Activated CD4-positive, CD25-positive, alpha-beta regulatory T cell treated with anti-CD3 and anti-CD28 coated beads, Interleukin-2, amount 50 U/mL, for 72 hours (primary cell): ENCODE data around the gene ABHD17C.
"Not testable (repeated sequence)": the region's sequence is repeated elsewhere in the genome, so short reads cannot be mapped to it uniquely, and the experiment has no call there.

Experiments
- DNase-seq: peaks from one replicate; pipeline ENCODE4 v3.0.0; 2021

The ABHD17C gene

DNA sequence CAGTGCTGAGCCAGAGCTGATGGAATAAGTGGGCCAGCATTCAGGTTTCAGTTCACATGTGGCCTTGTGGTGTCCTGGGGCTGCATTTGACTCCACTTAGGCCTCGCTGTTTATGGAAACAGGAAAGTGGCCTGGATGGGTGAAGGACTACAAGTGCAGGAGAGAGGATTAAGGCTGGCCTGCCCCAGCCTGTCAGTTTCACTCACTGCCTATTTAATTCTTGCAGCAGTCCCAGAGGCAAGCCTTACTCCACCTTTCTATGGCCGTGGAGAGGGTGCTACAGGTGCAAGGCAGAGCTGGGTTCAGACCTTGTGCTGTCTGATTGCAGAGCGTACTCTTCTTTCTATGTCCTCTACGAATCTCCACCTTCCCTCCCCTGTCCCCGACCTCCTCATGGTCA is 37.7 kb downstream of the ABHD17C start:
- DNase-seq, result no peak

DNA sequence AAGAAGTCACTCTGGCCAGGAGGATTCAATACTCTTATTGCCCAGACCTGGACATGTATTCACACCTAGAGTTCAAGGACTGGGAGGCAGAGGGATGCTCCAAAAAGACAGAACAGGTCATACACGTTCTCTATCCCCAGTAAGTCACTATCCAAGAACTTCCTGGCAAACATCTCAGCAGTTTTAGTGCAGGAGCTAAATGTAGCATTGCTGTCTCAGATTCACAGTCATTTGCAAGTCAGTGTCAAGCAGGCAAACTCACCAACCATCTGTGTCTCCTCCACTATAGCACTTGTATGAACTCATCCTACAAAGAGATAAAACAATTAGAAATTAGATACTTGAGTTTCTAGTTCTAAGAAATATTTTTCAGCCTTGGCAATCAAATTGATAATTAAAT is 38.4 kb downstream of the ABHD17C start:
- DNase-seq, result no peak

DNA sequence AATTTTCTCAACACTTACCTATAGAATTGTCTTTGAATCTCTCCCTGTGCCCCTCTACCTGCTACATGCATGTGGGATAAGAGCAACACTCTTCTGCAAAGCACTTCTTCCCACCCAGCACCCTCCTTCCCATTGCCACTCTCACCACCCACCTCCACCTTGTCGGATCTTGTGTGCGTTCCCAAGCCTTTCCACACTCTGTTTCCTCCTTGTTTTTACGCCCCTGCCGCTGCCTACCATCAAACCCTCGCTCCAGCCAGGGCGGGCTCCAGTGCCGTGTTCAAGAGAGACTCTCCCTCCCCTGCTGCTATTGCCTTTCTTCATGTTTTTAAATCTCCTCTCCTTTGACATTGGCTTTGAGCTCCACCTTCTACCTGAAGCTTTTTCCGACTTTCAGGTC is 40.2 kb downstream of the ABHD17C start:
- no peak for DNase-seq

DNA sequence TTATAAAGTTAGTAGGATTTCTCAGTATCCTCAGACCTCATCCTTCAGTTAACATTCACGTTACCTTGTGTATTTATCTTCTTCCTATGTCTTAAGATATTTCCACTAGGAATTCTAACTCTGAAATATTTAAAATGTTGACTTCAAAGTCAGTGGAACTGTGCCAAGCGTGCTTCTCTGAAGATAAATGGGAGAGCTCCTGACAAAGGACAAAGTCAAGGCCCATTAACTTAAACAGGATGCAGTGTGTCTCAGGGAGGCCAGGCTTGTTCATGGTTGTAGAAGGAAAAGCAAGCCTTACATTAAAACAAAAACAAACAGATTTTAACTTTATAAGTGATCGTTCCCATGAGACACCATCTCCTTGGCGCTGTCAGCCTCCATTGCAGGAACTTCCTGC is 41.5 kb downstream of the ABHD17C start:
- no peak for DNase-seq

DNA sequence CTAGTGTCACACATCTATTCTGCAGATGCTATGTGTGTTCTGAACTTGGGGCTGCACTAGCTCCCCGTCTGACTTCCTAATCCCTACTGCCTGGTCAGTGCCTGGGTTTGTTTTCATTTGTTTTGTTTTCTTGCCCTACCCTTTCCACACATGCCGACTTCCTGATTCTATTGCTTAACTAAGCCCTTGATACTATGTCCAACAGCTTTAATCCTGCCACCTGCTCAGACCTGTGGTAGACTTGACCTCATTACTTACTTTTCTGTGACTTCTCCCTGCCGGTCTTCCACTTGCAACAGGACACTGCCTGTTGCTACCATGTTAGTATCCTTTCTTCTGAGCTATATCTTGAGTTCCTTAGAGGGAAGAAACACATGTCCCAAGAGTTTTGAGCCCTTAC is 44.8 kb downstream of the ABHD17C start:
- DNase-seq, result no peak

DNA sequence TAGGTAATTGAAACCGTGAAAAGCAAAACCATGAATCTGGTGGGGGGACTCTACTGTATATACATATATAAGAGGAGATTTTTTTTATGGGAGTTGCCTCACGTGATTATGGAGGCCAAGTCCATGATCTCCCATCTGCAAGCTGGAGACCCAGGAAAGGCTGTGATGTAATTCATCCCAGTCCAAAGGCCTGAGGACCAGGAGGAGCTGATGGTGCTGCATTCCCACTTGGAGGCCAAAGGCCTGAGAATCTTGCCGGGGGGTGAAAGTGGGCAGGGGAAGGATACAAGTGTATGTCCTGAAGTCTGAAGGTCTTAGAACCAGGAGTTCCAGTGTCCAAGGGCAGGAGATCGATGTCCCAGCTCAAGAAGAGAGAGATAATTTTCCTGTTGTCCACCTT is 47.0 kb downstream of the ABHD17C start:
- no peak for DNase-seq

DNA sequence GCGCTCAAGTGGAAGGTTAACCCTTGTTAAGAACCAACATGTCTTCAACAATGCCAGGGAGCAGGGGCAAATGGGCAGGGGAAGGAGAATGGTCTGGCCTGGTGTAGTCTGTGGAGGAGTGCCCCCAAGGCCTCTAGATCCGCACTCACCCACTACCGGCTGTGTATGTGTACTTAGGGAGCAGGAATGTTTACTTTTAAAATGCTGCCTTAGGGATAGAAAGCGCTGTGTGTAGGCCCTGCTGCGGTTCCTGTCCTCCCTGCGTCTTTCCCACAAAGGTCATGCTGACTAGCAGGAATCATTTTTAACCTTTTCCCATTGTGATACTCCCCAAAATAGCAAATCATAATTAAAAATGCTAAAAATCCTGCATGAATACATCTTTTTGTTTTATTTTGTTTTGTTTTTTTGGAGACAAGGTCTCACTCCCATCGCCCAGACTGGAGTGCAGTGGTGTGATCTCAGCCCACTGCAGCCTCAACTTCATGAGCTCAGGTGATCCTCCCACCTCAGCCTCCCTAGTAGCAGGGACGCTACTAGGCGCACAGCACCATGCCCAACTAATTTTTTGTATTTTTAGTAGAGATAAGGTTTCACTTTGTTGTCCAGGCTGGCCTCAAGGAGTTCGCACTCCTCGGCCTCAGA is 48.2 kb downstream of the ABHD17C start:
- no peak for DNase-seq

DNA sequence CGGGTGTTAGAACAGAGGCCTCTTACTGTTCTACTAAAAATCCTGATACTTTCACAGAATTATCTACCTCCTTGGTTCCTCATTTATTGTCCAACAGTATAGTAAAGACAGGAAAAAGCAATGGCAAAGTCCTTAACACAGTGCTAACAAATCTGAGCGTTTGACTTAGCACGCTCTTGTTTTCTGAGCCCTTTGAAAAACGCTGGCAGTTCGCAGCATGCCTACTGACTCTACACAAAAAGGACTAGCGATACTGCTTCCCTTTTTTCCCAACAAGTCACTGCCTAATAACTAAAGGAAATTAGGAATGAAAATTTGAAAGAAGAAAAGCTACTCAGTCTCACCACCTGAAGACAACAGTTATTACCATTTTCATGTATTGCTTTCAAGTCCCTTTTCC is 49.3 kb downstream of the ABHD17C start:
- no peak for DNase-seq

DNA sequence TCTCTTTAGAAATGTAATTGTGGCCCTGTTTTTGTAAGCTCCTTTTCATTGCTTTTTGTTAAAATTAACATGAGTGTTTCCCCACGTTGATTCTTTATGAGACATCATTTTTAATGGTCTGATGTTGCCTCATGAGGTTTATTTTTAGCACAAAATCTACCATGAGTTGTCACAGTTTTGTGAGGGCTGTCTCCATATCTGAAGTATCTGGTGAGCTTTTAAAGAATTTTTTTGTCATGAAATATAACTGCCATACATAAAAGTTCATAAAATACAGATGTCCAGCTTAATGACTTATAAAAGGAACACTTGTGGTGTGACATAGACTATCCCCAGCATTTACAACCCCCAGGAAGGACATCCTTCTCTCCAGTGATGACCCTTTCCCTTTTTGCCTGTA is 49.7 kb downstream of the ABHD17C start:
- no peak for DNase-seq

DNA sequence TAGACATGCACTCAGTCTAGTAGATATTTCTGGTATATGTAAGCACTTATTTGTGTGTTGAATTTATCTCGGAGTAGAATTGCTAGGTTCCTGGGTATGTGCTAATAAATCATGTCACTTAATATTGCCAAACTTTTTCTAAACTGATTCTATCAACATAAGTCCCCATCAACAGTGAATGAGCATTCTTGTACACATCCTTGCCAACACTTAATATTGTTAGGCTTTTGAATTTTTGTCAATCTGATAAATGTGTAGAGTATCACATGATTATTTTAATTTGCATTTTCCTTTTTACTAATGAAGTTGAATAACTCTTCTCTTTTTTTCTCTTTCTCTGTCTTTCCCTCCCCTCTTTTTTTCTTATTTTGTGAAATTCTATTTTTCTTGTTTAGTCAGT is 50.8 kb downstream of the ABHD17C start:
- no peak for DNase-seq

DNA sequence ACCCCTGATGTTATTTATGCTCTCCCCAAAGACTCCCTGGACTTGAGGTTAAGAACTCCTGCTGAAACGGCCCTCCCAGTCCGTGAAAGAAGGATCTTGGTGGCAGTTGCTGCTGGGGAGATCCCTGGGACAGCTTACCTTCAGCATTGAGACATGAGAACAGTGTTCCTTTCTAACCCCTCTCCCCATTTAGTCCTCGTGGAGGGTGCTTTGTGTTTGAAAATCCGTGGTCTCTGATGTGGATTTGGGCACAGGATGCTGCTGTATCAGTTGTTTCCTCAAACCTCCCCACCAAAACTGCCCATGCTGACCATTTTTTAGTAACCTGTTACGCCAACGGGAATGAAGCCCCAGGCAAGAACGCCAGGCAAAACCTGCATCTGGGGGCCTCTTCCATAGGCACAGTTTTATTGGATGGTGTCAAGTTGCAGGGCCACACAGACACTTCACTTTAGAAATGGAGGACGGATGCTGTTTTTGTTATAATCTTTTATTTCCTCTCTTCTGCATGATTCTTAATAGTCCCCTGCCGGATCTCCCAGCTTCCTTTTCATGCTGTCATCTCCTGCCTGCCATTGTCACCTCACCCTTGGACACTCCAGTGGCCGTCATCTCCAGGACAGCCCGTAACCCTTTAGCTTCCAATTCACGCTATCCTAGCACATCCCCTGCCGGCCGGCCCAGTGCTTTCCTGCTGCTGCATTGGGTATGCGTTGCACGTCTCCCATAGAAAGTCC is 52.4 kb downstream of the ABHD17C start:
- DNase-seq, result no peak

DNA sequence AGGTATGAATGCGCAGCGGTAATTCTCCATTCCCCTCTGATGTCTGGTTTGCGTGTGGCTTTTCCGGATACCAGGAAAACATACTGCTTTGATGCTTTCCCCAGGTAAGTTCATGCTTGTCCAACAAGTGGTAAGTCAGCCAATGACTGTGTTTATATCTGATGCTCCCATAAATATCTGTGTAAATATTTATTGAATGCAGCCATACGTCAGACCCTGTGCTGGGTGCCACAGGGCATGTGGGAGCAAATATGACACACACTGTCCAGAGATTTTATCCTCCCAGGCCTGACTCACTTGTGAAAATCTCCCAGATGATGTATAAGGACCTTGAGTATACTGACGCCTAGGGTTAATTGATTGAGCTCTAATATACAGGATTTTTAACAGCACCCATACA is 54.5 kb downstream of the ABHD17C start:
- no peak for DNase-seq

DNA sequence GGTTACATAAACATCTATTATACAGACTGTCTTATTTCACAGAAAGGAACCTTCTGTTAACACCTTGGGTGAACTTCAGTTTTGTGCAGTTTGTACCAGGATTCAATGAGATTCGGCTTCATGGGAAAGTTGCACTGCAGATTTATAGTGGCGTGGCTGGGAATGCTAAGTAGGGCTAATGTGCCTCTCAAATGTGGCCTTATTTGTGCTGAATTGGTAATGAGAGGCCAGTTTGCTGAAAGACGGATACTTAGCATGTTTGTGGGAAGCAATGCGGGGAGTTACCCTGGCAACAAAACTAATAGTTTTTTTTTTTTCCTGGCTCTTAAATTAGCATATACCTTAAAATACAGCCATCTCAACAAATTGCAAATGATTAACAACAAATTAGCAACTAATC is 55.5 kb downstream of the ABHD17C start:
- DNase-seq, result no peak

DNA sequence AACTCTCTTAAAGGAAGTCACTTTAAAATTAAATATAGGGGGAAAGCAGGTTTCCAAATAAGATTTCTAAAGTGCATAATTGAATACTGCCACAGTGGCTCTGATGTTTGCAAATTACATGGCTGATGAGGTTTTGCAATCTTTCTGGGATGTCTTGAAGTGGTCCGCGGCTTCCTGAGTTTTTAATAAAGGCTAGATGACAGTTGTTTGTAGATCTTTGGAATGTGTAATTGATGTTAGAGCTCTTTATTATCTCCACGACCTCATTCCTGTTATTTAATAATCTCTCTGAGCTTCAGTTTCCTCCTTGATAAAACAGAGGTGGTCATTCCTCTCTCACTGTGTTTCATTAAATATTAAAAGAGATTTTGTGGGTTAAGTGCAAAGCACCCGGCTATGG is 57.1 kb downstream of the ABHD17C start:
- no peak for DNase-seq

DNA sequence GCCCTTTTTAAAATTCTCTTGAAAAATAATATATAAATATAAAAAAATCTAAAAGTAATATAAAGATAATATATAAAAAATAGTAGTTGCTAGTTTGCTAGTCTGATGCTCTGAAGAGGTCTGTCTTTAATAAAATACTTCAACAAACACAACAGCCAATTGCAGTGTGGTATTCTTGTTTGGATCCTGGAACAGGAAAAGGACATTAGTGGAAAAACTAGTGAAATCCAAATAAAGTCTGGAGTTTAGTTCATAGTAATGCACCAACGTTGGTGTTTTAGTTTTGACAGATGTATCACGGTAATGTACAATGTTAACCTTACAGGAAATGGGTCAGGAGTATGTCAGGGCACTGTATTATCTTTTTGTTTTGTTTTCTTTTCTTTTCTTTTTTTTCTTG is 58.1 kb downstream of the ABHD17C start:
- no peak for DNase-seq

DNA sequence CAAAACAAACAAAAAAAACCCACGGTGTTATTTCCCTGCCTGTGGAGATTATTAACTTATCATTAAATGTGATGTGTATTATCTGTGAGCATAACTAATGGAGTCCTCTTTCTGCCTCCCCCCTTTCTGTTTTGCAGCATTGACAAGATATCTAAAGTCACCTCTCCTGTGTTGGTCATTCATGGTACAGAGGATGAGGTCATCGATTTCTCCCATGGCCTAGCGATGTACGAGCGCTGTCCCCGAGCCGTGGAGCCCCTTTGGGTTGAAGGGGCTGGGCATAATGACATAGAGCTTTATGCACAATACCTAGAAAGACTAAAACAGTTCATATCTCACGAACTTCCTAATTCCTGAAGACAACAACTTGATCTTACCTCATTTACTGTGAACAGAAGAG is 58.9 kb downstream of the ABHD17C start:
- no peak for DNase-seq

DNA sequence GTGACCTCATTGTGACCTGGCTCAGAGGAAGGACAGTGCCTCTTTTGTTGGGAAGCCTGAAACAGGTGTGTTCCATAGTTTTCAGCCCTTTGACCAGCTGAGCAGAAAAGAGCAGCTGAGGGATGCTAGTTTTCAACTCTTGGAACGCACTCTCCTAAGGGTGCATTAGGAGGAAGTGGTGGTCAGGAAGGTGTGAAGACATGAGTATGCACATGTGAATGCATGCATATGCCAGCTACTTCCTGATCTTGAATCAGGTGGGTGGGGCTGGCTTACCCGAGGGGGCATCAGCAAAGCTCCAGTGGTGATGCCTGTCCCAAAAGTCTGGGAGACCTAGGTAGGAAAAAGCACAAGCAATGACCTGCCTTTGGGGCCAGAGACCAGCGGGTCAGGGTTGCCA is 60.8 kb downstream of the ABHD17C start:
- no peak for DNase-seq

DNA sequence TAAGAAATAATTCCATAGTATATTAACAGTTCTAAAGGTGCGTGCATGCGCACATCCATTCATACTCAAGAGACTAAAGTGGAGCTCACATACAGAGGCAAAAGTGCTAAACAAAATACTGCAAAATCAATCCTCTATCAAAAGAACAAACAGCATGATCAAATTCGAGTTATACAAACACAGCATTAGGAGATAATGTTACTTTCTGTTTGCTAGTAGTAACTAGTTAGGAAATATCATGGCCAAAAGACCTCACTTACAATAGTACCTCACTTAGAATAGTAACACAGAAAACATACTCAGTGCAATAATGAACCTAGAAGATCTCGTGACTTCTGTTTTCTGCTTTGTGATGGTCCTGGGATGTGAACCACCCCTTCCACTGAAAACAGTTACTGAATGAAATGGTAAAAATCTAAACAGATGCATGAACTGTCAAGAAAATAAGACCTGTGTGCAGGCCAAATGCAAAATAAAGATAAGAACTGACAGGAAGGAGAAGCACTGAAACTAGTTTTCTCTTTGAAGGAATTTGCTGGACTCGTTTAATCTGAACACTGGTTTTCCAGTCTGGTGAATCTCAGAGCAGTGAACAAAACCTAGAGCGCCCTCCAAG is 63.1 kb downstream of the ABHD17C start:
- DNase-seq, result no peak

DNA sequence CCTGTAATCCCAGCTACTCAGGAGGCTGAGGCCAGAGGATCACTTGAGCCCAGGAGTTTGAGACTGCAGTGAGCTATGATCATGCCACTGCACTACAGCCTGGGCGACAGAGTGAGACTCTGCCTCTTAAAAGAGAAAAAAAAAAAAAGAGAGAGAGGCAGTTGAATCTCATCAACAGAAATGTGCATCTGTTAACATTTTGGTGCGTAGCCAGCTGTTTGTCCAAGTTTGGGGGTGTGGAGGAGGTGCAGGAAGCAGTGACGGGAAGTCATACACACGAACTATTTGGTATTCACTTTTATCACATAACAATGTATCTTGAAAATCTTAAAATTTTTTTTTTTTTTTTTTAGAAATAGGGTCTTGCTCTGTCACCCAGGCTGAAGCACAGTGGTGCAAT is 65.8 kb downstream of the ABHD17C start:
- DNase-seq, result no peak

DNA sequence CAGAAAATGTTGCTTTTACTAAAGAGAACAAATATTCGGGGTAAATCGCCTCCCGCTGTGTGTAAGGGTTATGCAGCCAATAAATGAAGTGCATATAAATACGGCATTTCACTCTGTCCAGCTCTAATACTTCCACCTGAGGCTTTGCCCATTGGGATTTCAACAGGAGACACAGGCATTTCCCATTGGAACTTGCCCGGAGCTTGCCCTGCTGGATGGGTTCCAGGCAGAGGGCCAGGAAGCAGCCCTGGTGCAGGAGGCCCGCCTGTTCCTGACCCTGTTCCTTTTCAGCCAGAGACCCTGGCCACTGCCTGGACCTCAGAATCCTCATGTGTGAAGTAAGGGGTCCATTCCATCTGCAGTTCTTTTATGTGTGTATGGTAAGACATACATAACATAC is 66.6 kb downstream of the ABHD17C start:
- no peak for DNase-seq

DNA sequence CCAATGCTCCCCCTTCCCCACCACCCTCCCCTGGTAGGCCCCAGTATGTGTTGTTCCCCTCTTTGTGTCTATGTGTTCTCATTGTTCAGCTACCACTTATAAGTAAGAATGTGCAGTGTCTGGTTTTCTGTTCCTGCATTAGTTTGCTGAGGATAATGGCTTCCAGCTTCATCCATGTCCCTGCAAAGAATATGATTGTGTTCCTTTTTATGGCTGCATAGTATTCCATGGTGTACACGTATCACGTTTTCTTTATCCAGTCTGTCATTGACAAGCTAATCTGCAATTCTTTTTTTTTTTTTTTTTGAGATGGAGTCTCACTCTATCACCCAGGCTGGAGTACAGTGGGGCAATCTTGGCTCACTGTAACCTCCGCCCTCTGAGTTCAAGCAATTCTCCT is 68.1 kb downstream of the ABHD17C start:
- not testable (repeated sequence) for DNase-seq

DNA sequence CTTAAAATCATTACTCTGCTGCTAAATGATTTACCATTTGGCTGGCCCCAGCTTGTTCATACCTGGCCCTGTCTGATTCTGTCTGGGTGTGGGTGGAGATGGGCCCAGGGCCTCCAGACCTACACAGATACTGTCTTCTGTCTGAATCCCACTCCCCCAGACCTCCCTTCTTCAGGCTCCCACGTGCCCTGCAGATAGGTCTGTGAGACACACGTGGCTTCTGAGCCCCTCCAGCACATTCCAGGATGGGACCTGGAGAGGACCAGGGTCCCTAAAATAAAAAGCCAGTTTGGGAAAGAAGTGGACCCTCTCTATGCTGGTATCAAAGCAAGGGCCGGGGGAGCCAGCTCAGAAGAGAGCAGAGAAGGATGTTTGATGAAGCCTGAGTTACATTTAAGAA is 69.4 kb downstream of the ABHD17C start:
- DNase-seq, result no peak

DNA sequence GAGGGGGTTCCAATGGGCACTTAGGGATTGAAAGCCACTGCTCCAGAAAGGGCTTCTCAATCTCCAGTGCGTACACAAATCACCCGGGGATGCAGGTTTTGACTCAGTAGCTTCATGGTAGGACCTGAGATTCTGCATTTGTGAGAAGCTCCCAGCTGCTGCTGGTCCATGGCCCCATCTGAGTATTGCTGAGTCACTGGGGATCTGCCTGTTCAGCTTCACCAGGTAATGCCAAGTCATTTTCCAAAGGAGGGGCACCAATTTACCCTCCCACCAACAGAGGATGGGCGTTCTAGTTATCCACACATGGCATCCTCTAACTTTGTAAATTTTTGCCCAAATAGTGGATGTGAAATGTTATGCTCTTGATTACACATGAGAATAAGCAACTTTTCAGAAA is 71.2 kb downstream of the ABHD17C start:
- no peak for DNase-seq

DNA sequence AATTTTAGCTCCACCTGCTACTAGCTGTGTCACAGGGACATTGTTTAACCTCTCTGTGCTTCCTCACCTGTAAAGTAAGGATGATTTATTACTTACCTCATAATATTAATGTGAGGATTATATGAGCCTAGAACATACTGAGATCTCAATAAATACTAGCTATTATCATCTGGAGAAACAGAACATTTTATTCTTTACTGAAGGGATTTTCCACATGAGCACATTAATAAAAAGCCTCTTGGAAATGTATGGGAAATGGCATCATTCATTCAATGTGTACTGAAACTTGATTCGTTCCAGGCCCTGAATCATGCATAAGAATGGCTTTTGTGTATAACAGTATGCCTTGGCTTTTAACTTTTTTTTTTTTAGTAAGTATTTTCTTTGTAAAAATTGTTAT is 73.0 kb downstream of the ABHD17C start:
- DNase-seq, result no peak
